Measurements from ENCODE around the gene VWA1.
"Not testable (repeated sequence)": the region's sequence is repeated elsewhere in the genome, so short reads cannot be mapped to it uniquely, and the experiment has no call there.

The VWA1 gene

GRCh38 chr1:1425426-1425752, 10.1 kb upstream of the VWA1 start:
- no peak for DNase-seq

GRCh38 chr1:1425753-1426495, 9.6 kb upstream of the VWA1 start:
- DNase-seq = no peak

GRCh38 chr1:1426496-1427105, 8.9 kb upstream of the VWA1 start:
- no peak for DNase-seq

- DNase-seq = no peak
Observed at GRCh38 chr1:1427106-1427819, 8.2 kb upstream of the VWA1 start.

- DNase-seq = no peak
Observed at GRCh38 chr1:1427820-1428148, 7.7 kb upstream of the VWA1 start.

- no peak for DNase-seq
Observed at GRCh38 chr1:1428174-1428573, 7.3 kb upstream of the VWA1 start.

GRCh38 chr1:1428967-1429366, 6.5 kb upstream of the VWA1 start:
- DNase-seq = not testable (repeated sequence)

- DNase-seq = no peak
Observed at GRCh38 chr1:1429671-1430073, 5.8 kb upstream of the VWA1 start.

GRCh38 chr1:1430114-1430982, 5.1 kb upstream of the VWA1 start:
- DNase-seq = no peak

- DNase-seq = no peak
Observed at GRCh38 chr1:1430992-1431844, 4.3 kb upstream of the VWA1 start.

GRCh38 chr1:1431845-1432273, 3.6 kb upstream of the VWA1 start:
- DNase-seq = no peak

- no peak for DNase-seq
Observed at GRCh38 chr1:1432274-1432950, 3.1 kb upstream of the VWA1 start.

- DNase-seq = no peak
Observed at GRCh38 chr1:1432951-1433803, 2.3 kb upstream of the VWA1 start.

- no peak for DNase-seq
Observed at GRCh38 chr1:1433804-1434130, 1.7 kb upstream of the VWA1 start.

- no peak for DNase-seq
Observed at GRCh38 chr1:1434131-1434823, 1.2 kb upstream of the VWA1 start.

GRCh38 chr1:1434824-1435105, 725 bp upstream of the VWA1 start:
- no peak for DNase-seq

GRCh38 chr1:1435911-1436629, 580 bp downstream of the VWA1 start:
- no peak for DNase-seq

GRCh38 chr1:1436630-1437032, 1.1 kb downstream of the VWA1 start:
- DNase-seq = no peak

- no peak for DNase-seq
Observed at GRCh38 chr1:1437033-1437903, 1.8 kb downstream of the VWA1 start.

All from NCI-H2107 (cell line).